ENCODE measurements around the gene KDM5C.

KDM5C gene

GRCh38 chrX:53233536-53233935 lies 8.5 kb upstream of the KDM5C start:
- no peaks in the 10 kb centered on the region for H3K4me1 ChIP-seq (ENCODE audit: control insufficient read depth, low read length)
- H3K27me3 ChIP-seq (ENCODE audit: control insufficient read depth, low read length) = no peaks in the 10 kb centered on the region
- H3K79me2 ChIP-seq (ENCODE audit: control insufficient read depth, low read length) = no peaks in the 10 kb centered on the region
- no peaks in the 10 kb centered on the region for H3K36me3 ChIP-seq (ENCODE audit: control insufficient read depth, low read length)
- no peak overlapping the region for H3K4me2 ChIP-seq (ENCODE audit: low read length)
- no peaks in the 10 kb centered on the region for H3F3A ChIP-seq (ENCODE audit: control insufficient read depth, insufficient read depth)
- H3K9me3 ChIP-seq (ENCODE audit: control insufficient read depth, insufficient read depth, low read length) = no peaks in the 10 kb centered on the region
- TF ChIP-seq EZH2phosphoT487 (IDR thresholded peaks at IDR 0.05; ENCODE audit: borderline replicate concordance, low read length) (no peak), CTCF (IDR thresholded peaks at IDR 0.05; ENCODE audit: low read depth, low read length, poor library complexity, severe bottlenecking) (no peak)
- H3K27ac ChIP-seq (ENCODE audit: low read depth, low read length) = no peak overlapping the region
- no peak overlapping the region for H3K4me3 ChIP-seq (ENCODE audit: low read length)
- H4K20me1 ChIP-seq (ENCODE audit: control insufficient read depth, insufficient read depth, low read depth, low read length) = no peaks in the 10 kb centered on the region
- no peaks in the 10 kb centered on the region for H3K9me2 ChIP-seq (replicated peaks; ENCODE audit: control insufficient read depth, low read length)

GRCh38 chrX:53230116-53230515 lies 5.1 kb upstream of the KDM5C start:
- no peak for TF ChIP-seq EZH2phosphoT487 (IDR thresholded peaks at IDR 0.05; ENCODE audit: borderline replicate concordance, low read length)
- TF ChIP-seq CTCF (IDR thresholded peaks at IDR 0.05; ENCODE audit: low read depth, low read length, poor library complexity, severe bottlenecking) = no peak
- H3K9me2 ChIP-seq (replicated peaks; ENCODE audit: control insufficient read depth, low read length) = no peaks in the 10 kb centered on the region
- no peaks in the 10 kb centered on the region for H4K20me1 ChIP-seq (ENCODE audit: control insufficient read depth, insufficient read depth, low read depth, low read length)
- no peak overlapping the region for H3K4me3 ChIP-seq (ENCODE audit: low read length)
- H3K9me3 ChIP-seq (ENCODE audit: control insufficient read depth, insufficient read depth, low read length) = no peaks in the 10 kb centered on the region
- no peaks in the 10 kb centered on the region for H3K36me3 ChIP-seq (ENCODE audit: control insufficient read depth, low read length)
- H3F3A ChIP-seq (ENCODE audit: control insufficient read depth, insufficient read depth) = no peaks in the 10 kb centered on the region
- no peaks in the 10 kb centered on the region for H3K79me2 ChIP-seq (ENCODE audit: control insufficient read depth, low read length)
- no peaks in the 10 kb centered on the region for H3K27me3 ChIP-seq (ENCODE audit: control insufficient read depth, low read length)
- no peak overlapping the region for H3K4me2 ChIP-seq (ENCODE audit: low read length)
- H3K27ac ChIP-seq (ENCODE audit: low read depth, low read length) = no peak overlapping the region
- peaks cover 7% of the 10 kb centered on the region for H3K4me1 ChIP-seq (ENCODE audit: control insufficient read depth, low read length)

- Histone ChIP-seq H4K20me1 (ENCODE audit: control insufficient read depth, insufficient read depth, low read depth, low read length) (peaks cover 8% of the 10 kb centered on the region; the same call in 1 of the 2 replicates), H3K36me3 (ENCODE audit: control insufficient read depth, low read length) (peaks cover 25% of the 10 kb centered on the region), H3K4me2 (ENCODE audit: low read length) (no peak overlapping the region), H3K9me3 (ENCODE audit: control insufficient read depth, insufficient read depth, low read length) (no peaks in the 10 kb centered on the region), H3K27ac (ENCODE audit: low read depth, low read length) (no peak overlapping the region), H3F3A (ENCODE audit: control insufficient read depth, insufficient read depth) (no peaks in the 10 kb centered on the region), H3K79me2 (ENCODE audit: control insufficient read depth, low read length) (peaks cover 28% of the 10 kb centered on the region), H3K4me3 (ENCODE audit: low read length) (no peak overlapping the region), H3K4me1 (ENCODE audit: control insufficient read depth, low read length) (peaks cover 23% of the 10 kb centered on the region), H3K27me3 (ENCODE audit: control insufficient read depth, low read length) (no peaks in the 10 kb centered on the region), H3K9me2 (replicated peaks; ENCODE audit: control insufficient read depth, low read length) (no peaks in the 10 kb centered on the region)
- TF ChIP-seq CTCF (IDR thresholded peaks at IDR 0.05; ENCODE audit: low read depth, low read length, poor library complexity, severe bottlenecking) = no peak
- TF ChIP-seq EZH2phosphoT487 (IDR thresholded peaks at IDR 0.05; ENCODE audit: borderline replicate concordance, low read length) = no peak
Observed at GRCh38 chrX:53227224-53227765, 2.3 kb upstream of the KDM5C start.

Measured in DOHH2 (cell line).